Measurements from ENCODE around the gene SEMA3E.

GRCh38 chr7:83426325-83426724 is 222.6 kb downstream of the SEMA3E start:
- no peak for TF ChIP-seq CTCF (IDR thresholded peaks at IDR 0.05; ENCODE audit: insufficient read depth, low read depth, low read length)
- no peak for TF ChIP-seq EZH2 (IDR thresholded peaks at IDR 0.05; ENCODE audit: insufficient read depth, low read length)

All from astrocyte (in vitro differentiated cells and primary cell).